ENCODE results near the gene PIGB.

DNA sequence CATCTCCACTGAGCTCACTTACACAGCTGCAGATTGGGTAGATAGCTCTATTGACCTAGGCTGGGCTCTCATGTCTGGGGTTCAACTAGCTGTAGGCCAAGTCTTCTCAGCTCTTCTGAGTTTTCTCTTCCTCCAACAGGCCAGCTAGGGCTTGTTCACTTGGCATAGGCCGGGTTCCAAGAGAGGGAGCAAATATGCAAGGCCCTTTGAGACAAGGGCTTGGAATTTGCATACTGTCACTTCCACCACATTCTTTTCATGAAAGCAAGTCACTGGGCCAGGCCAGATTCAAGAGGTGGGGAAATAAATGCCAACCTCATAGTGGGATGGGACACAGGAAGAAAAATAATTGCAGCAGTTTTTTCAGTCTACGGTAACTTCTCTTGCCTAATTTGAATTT, 25.2 kb downstream of the PIGB start:
- TF ChIP-seq, protein P1, sequence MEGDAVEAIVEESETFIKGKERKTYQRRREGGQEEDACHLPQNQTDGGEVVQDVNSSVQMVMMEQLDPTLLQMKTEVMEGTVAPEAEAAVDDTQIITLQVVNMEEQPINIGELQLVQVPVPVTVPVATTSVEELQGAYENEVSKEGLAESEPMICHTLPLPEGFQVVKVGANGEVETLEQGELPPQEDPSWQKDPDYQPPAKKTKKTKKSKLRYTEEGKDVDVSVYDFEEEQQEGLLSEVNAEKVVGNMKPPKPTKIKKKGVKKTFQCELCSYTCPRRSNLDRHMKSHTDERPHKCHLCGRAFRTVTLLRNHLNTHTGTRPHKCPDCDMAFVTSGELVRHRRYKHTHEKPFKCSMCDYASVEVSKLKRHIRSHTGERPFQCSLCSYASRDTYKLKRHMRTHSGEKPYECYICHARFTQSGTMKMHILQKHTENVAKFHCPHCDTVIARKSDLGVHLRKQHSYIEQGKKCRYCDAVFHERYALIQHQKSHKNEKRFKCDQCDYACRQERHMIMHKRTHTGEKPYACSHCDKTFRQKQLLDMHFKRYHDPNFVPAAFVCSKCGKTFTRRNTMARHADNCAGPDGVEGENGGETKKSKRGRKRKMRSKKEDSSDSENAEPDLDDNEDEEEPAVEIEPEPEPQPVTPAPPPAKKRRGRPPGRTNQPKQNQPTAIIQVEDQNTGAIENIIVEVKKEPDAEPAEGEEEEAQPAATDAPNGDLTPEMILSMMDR (IDR thresholded peaks at IDR 0.05) = no peak
- TF ChIP-seq POLR2A (IDR thresholded peaks at IDR 0.05) (no peak), EP300 (IDR thresholded peaks at IDR 0.05) (no peak)
